ENCODE results near the gene ADGRV1.

ADGRV1 gene

DNA sequence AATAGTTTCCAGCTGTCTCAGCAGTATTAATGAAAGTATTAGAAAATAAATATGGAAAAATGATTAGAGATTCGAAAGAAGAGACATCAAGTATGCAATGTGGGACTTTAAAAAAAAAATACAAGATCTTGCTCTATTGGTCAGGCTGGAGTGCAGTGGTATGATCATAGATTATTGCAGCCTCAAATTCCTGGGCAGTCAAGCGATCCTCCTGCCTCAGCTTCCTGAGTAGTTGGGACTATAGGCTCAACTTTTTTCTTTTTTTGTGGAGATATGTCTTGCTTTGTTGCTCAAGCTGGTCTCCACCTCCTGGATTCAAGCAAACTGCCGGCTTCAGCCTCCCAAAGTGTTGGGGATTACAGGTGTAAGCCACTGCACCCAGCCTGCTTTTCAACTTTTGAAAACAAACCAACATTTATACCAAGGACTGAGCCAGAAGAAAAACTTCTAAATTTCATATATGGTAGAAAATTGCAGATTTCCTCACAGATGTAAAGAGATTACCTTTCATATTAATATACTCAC is 323.1 kb downstream of the ADGRV1 start:
- TF ChIP-seq, protein P1, sequence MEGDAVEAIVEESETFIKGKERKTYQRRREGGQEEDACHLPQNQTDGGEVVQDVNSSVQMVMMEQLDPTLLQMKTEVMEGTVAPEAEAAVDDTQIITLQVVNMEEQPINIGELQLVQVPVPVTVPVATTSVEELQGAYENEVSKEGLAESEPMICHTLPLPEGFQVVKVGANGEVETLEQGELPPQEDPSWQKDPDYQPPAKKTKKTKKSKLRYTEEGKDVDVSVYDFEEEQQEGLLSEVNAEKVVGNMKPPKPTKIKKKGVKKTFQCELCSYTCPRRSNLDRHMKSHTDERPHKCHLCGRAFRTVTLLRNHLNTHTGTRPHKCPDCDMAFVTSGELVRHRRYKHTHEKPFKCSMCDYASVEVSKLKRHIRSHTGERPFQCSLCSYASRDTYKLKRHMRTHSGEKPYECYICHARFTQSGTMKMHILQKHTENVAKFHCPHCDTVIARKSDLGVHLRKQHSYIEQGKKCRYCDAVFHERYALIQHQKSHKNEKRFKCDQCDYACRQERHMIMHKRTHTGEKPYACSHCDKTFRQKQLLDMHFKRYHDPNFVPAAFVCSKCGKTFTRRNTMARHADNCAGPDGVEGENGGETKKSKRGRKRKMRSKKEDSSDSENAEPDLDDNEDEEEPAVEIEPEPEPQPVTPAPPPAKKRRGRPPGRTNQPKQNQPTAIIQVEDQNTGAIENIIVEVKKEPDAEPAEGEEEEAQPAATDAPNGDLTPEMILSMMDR (IDR thresholded peaks at IDR 0.05): no peak

DNA sequence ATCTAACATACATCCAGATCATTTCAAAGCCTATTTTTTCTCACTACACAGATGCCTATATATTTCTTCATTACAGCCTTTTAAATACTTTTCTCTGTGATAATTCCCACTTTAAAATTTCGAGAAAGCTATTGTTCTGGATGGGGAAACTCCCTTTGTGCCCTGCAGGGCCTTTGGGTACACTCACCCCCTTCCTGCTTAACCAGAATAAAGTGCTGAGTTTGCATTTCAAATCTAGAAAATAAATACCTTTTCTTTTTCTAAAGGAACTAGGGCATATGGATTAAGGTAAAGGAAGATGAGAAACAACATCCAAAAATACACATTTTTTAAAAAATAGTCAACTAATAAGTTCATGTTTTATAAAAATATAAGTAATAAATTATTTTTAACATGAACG is 323.9 kb downstream of the ADGRV1 start:
- TF ChIP-seq, protein P1 (IDR thresholded peaks at IDR 0.05): no peak

DNA sequence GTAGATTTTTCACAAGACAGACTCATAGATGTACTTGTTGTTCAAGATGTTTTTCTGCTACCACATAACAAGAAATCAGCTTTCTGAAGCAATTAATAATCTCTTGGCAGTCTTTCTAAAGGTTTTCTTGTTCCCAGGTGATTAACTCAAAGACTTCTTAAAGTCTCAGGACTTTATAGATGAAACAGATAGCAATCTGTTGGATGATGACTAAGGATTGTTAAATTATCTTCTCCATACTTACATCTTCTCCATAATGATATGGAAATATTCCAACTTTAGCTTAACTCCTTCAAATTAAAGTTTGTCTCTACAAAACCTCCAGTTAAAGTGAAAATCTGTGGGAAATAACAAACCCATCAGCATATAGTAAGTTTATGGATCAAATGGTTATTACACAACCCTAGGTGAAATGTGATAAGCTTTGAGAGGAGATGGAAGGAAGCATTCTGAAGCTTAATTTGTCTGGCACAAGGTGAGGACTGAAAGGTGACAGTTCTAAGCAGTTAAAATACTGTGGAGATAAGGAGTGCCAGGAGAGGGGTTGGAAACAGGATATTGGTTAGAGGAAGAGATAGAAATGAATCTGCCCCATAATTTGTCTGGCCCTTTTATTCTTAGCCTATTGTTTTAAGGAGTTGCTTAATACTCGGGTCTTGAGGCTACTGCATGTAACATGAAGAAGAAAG is 326.7 kb downstream of the ADGRV1 start:
- TF ChIP-seq, protein P1 (IDR thresholded peaks at IDR 0.05): no peak

DNA sequence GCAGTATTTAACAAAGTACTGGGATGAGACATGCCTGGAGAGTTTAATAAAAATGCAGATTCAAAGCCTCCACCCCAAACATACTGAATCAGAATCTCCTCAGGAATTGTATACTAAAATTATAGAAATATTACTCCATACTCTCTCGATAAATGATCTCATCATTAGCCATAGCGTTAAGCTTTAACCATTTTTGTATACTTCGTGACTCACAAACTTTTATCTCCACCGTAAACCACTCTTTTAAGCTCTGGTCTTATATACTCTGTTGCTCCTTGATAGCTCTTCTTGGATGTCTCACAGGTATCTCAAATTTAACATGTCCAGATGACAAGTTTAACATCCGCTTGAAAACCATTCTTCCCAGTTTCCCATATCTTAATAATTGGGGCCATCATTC is 327.8 kb downstream of the ADGRV1 start:
- TF ChIP-seq, protein P1 (IDR thresholded peaks at IDR 0.05): no peak

DNA sequence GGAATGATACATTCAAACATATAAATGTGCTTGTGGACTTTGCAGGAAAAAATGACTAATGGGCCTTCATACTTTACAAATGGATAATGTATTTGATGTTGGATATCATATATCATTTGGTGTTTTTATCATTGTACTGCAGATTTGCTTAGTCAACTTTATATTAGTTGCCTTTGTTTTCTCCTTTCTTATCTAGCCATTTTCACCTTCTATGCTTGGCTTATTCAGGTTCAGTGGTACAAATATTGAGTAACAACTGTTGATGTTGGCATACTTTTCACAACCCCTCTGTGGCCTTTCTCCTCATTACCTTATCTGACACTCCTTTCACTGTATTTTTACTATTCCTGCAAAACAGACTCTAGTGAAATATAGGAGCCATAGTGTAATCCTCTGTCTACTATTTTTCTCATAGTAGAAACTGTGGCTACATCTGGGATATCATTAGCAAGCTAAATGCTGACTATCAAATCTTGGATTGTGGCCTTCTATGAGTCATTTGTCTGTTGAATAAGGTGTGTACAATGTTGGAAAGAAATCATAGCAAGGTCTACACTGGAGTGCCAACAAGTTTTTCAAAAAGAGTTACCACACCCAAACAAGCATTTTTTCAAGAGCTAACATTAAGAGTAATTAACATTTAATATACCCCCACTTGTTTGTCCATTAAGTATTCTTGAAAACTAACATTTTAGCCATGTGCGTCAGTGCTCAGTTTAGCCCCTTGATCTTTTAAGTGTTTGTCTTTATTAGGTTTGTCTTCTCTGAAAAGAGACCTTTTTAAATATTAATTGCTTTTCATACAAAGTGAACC is 330.1 kb downstream of the ADGRV1 start:
- TF ChIP-seq, protein P1 (IDR thresholded peaks at IDR 0.05): no peak

DNA sequence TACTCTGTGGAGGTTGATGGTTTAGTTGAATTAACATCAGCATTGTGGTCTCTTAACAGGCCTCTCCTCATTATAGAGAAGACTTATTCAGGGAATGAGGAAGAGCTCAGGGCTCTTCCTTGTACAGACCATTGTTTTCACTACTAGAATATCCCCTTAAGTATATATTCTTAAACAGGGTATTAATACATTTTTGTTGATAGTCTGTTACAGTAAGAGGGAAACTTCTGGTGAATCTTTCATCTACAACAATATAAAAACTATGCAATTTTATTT is 330.7 kb downstream of the ADGRV1 start:
- TF ChIP-seq, protein P1 (IDR thresholded peaks at IDR 0.05): no peak

DNA sequence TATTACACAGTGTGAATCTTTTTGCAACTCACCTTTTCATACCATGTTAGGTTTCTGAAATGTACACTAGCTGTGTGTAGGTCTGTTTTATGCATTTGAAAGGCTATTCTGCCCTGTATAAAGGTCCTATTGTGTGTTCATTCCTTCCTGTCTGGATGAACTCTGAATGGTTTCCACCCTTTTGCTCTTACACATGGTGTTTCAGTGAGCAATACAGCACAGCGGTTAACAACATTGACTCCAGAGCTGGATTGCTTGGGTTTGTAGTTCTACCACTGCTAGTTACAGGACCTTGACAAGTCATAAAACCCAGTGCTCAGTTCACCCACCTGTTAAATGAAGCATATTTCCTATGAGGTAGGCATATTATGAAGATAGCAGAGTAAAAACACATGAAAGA is 331.6 kb downstream of the ADGRV1 start:
- TF ChIP-seq, protein P1 (IDR thresholded peaks at IDR 0.05): no peak
